Activated T-cell treated with anti-CD3 and anti-CD28 coated beads, Interleukin-2, amount 50 U/mL, for 72 hours (primary cell): ENCODE data around the gene MICALL1. TPM values are rescaled to one million over a fixed set of nuclear protein-coding genes. Genes with fewer than 3 reads are reported as not detected.

ENCODE experiments used
- total RNA-seq, 2 donors: library from RNA; stranded (reverse); gene quantifications; one replicate each; pipeline ENCODE4 v1.2.3, GENCODE V29; 2022

The MICALL1 gene
- total RNA-seq, 2 donors from 2014 or later: 21.3 to 21.6 TPM

Other genes with a start within 250 kb of the MICALL1 start
- gene PDXP, start 247.6 kb upstream of the MICALL1 start, total RNA-seq: 10 to 100 TPM; 14.8 to 17.2 TPM
- 100 to 1,000 TPM; 303 to 803 TPM for gene LGALS1, start 230.7 kb upstream of the MICALL1 start, total RNA-seq
- gene NOL12, start 220.0 kb upstream of the MICALL1 start, total RNA-seq: 10 to 100 TPM; 31.3 to 36.3 TPM
- 10 to 100 TPM; 25.4 to 28.6 TPM for gene TRIOBP, start 209.2 kb upstream of the MICALL1 start, total RNA-seq
- gene GCAT, start 98.4 kb upstream of the MICALL1 start, total RNA-seq: 10 to 100 TPM; 14.9 to 22.7 TPM
- under 1 TPM in 1 of 2 donors, not detected in 1; 0.29 TPM for gene GALR3, start 82.9 kb upstream of the MICALL1 start, total RNA-seq
- 10 to 100 TPM; 22.8 to 28.2 TPM for gene ANKRD54, start 62.0 kb upstream of the MICALL1 start, total RNA-seq
- 100 to 1,000 TPM; 826 to 905 TPM for gene EIF3L, start 56.9 kb upstream of the MICALL1 start, total RNA-seq
- gene C22orf23, start 47.3 kb downstream of the MICALL1 start, total RNA-seq: under 1 TPM; 0.19 to 0.30 TPM
- 10 to 100 TPM; 43.4 to 47.9 TPM for gene POLR2F, start 47.4 kb downstream of the MICALL1 start, total RNA-seq
- not detected for gene SOX10, start 78.3 kb downstream of the MICALL1 start, total RNA-seq
- gene PICK1, start 151.1 kb downstream of the MICALL1 start, total RNA-seq: 10 to 100 TPM; 21.2 to 24.2 TPM
- gene SLC16A8, start 177.9 kb downstream of the MICALL1 start, total RNA-seq: not detected
- gene BAIAP2L2, start 204.4 kb downstream of the MICALL1 start, total RNA-seq: 1 to 10 TPM; 1.3 to 1.4 TPM